Activated naive CD4-positive, alpha-beta T cell treated with anti-CD3 and anti-CD28 coated beads, Interleukin-2, amount 50 U/mL, for 72 hours (primary cell): ENCODE results near the gene RPLP2. TPM values are rescaled to one million over a fixed set of nuclear protein-coding genes. Genes with fewer than 3 reads are reported as not detected.

Experiments used
- ATAC-seq, 2 donors: fragments of 150-1000 bp; cut with Tn5 transposase; 2 replicates each; pipeline ENCODE4 v1.10.0; 2021; ENCODE audit warnings: mild to moderate bottlenecking in 2 of 2, moderate library complexity in 2 of 2
- DNase-seq, 2 donors: peaks; one replicate each; pipeline ENCODE4 v3.0.0; 2021 to 2022; ENCODE audit warnings: low spot score in 2 of 2
- H3K27ac Mint-ChIP-seq, 2 donors: one replicate each; pipeline ENCODE4 v1.8.0; 2022; ENCODE audit warnings: mild to moderate bottlenecking in 2 of 2, mixed read lengths in 2 of 2
- H3K36me3 Mint-ChIP-seq, 2 donors: one replicate each; pipeline ENCODE4 v1.8.0; 2022; ENCODE audit warnings: mixed read lengths in 2 of 2
- H3K9me3 Mint-ChIP-seq, 2 donors: one replicate each; pipeline ENCODE4 v1.8.0; 2022; ENCODE audit warnings: mixed read lengths in 2 of 2
- total RNA-seq, 2 donors: library from RNA; stranded (reverse); gene quantifications; one replicate each; pipeline ENCODE4 v1.2.3, GENCODE V29; 2022

Gene RPLP2
- total RNA-seq, 2 donors from 2014 or later: 3,020 to 3,653 TPM

DNA sequence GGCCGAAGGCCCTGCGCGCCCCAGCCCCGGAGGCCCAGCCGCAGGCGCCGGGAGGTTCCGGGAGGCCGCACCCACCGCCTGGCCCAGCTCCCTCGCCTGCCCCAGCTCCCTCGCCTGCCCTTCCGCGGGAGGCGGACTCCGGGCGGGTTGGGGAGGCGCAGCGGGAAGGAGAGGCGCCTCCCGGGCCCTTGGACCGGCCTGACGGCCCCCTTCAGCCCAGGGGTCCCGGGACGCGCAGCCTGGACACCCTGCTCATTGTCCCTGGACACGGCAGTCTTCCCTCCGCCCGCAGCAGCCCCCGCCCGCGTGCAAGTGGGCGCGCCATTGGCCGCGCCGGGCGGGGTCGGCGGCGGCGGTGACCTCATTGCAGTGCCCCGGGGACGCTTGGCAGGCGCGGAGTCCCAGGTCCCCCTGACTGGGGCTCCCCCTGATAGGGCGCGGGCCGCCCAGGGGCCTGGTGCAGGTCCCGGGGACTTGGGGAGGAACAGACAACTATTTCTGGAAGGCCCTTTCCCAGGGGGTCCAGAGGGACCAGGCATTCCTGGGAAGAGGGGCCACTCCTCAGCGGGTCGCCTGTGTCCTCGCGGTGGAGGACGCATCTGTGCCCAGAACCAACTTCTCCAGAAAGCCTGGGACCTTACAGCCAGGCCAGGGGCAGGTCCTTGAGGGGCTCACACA, 23.5 kb downstream of the RPLP2 start:
- Mint-ChIP-seq H3K9me3 (no peaks in the 10 kb centered on the region), H3K36me3 (no peaks in the 10 kb centered on the region), H3K27ac (no peak overlapping the region)
- ATAC-seq: peak; percentile 27 to 65
- no peak for DNase-seq

DNA sequence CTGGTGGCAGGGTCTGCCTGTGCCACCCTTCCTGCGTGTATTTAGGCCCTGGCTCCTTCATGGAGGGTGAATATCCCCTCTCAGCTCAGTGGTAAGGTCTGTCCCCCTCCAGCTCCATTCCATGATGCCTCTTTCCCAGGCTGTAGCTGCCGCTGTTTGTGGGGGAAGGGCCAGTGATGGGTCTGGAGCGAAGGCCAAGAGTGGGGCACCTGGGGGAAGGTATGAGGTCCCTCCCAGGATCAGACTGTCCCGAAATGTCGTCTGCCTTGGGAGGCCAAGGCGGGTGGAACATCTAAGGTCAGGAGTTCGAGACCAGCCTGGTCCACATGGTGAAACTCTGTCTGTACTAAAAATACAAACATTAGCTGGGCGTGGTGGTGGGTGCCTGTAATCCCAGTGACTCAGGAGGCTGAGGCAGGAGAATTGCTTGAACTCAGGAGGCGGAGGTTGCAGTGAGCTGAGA, 24.1 kb downstream of the RPLP2 start:
- no peaks in the 10 kb centered on the region for H3K36me3 Mint-ChIP-seq
- peak overlapping the region in 1 of 2 donors; percentile 37 for H3K27ac Mint-ChIP-seq
- no peaks in the 10 kb centered on the region for H3K9me3 Mint-ChIP-seq
- ATAC-seq (no peak), DNase-seq (no peak)

DNA sequence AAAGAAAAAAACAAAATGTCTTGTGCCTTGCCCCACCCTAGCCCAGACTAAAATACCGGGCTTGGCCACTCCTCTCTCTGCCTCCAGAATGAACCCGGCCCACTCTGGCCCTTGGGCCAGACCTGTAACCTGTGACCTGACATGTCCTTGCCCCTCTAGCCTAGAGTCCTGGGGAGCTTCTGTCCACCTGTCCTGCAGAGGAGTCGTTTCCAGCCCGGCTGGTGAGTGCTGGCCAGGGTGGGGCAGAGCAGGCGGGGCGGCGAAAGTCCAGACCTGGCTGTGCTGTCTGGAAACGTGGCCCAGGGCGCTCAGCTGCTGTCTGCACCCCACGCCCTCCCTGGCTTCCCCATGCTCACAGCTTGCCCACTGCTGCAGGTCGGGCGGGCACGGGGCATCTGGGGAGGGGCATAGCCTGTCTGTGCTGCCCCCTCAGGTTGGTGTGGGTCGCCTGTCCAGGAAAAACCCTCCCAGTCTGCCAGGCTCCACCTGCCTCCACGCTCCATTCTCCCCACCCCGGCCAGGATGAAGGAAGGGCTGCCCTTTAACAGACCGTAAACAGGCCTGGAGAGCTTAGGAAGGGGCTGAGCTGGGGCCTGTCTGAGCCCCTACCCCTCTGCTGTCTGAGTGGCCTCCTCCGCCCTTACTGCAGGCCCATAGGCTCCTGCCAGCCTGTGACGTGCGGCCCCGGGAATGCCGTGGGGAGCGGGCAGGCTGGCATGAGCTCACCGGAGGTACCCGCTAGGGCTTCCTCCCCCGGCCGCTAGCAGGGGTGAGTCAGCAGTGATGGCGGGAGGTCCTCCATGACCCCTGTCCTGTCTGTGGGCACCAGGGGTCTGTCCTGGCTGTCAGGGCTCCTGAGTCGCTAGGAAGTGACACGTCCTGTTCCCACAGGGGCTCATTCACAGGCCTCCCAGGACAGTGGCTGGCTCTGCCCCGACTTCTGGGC, 24.9 kb downstream of the RPLP2 start:
- Mint-ChIP-seq H3K27ac (no peak overlapping the region), H3K9me3 (no peaks in the 10 kb centered on the region), H3K36me3 (no peaks in the 10 kb centered on the region)
- DNase-seq: no peak
- peak in 1 of 2 donors; percentile 32 for ATAC-seq

DNA sequence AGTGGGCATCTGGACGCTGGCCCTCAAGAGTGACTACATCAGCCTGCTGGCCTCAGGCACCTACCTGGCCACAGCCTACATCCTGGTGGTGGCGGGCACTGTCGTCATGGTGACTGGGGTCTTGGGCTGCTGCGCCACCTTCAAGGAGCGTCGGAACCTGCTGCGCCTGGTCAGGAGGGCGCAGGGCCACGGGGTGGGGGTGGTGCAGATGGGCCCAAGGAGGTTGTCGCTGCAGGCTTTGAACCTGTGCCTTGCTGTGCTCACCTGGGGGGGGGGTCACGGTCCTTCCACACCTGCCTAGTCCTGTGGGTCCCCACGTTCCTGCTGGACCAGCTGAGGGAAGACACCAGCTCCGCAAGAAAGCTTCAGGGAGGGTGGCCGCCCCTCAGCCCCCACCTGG, 26.5 kb downstream of the RPLP2 start:
- H3K9me3 Mint-ChIP-seq: no peaks in the 10 kb centered on the region
- ATAC-seq (no peak), DNase-seq (no peak)
- peaks cover 0 to 9% of the 10 kb centered on the region in 2 donors for H3K36me3 Mint-ChIP-seq
- H3K27ac Mint-ChIP-seq: no peak overlapping the region

DNA sequence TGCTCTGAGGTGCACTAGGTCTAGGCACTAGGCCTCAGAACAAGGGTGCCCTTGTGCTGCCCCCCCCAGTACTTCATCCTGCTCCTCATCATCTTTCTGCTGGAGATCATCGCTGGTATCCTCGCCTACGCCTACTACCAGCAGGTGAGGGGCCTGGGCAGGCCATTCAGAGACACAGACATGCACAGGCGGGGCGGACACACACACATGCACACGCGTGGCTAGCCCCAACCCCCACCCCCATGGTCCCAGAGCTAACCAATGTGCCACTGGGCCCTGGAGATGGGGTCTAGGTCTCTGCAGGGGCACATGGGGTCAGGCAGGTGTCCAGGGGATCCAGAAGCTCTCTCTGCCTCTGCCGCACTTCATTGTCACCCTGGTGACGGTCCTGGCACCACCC, 26.9 kb downstream of the RPLP2 start:
- Mint-ChIP-seq H3K9me3 (no peaks in the 10 kb centered on the region), H3K36me3 (peaks cover 0 to 9% of the 10 kb centered on the region in 2 donors), H3K27ac (no peak overlapping the region)
- ATAC-seq (no peak), DNase-seq (no peak)

DNA sequence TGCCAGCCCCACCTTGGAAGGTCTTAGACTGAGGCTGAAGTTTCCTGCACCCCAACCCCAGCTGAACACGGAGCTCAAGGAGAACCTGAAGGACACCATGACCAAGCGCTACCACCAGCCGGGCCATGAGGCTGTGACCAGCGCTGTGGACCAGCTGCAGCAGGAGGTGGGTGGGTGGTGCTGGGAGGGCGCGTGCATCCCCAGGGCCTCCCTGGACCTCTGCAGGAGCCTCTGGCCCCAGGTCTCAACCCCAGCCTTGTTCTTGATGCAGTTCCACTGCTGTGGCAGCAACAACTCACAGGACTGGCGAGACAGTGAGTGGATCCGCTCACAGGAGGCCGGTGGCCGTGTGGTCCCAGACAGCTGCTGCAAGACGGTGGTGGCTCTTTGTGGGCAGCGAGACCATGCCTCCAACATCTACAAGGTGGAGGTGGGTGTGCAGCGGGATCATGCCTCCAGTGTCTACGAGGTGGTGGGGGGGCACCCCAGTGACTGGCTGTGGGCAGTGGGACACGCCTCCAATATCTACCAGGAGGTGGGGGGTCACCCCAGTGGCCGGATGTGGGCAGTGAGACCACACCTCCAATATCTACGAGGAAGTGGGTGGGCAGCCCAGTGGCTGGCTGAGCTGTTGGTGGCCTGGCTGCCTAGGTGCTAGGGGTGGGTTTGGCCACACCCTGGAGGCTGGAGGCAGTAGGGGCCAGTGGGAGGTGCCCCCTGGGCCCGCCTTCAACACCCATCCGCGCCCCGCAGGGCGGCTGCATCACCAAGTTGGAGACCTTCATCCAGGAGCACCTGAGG, 27.6 kb downstream of the RPLP2 start:
- DNase-seq (no peak), ATAC-seq (no peak)
- H3K27ac Mint-ChIP-seq: peak overlapping the region in 1 of 2 donors; percentile 26
- H3K36me3 Mint-ChIP-seq: peaks cover 0 to 9% of the 10 kb centered on the region in 2 donors
- H3K9me3 Mint-ChIP-seq: no peaks in the 10 kb centered on the region

DNA sequence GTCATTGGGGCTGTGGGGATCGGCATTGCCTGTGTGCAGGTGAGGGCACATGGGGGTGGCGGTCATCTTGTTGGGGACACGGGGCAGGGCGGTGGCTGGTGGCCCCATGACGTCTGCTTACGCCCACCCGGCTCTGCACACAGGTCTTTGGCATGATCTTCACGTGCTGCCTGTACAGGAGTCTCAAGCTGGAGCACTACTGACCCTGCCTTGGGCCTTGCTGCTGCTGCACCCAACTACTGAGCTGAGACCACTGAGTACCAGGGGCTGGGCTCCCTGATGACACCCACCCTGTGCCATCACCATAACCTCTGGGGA, 28.2 kb downstream of the RPLP2 start:
- DNase-seq (no peak), ATAC-seq (no peak)
- Mint-ChIP-seq H3K27ac (peak overlapping the region in 1 of 2 donors; percentile 26), H3K9me3 (no peaks in the 10 kb centered on the region), H3K36me3 (peaks cover 0 to 9% of the 10 kb centered on the region in 2 donors)

DNA sequence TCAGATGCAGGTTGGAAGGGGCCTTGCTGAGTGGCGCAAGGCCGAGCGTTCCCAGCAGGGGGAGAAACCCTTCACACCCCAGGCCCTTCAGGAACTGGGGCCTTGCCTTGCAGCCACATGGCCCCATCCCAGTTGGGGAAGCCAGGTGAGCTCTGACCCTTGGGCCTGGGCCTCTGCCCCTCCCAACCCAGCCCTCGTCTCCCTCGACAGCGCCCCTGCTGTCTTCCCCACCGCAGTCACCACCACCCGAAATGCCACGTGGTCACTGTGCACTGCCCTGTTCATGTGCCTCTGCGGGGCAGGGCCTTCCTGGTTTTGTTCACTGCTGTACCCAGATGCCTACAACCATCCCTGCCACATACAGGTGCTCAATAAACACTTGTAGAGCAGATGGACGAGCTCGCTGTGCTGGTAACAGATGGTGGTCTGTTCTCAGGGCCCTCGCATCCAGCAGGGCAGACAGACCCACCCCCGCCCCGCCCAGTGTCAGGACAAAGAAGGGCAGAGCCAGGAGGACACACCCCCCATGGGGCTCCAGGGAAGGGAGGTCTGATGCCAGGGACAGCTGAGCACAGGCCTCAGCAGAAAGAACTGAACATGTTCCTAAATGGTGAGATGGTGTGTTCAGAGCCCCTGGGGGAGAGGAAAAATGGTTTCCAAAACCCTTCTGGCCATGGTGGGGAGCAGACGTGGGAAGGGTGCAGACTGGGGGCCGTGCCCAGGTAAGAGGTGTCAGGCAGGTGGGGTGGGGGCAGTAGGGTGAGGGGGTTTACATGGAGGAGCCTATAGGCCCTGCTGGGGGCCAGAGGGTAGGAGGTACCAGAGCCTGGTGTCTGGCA, 28.9 kb downstream of the RPLP2 start:
- DNase-seq (no peak), ATAC-seq (no peak)
- peak overlapping the region; percentile 26 to 36 for H3K27ac Mint-ChIP-seq
- peaks cover 0 to 9% of the 10 kb centered on the region in 2 donors for H3K36me3 Mint-ChIP-seq
- no peaks in the 10 kb centered on the region for H3K9me3 Mint-ChIP-seq

DNA sequence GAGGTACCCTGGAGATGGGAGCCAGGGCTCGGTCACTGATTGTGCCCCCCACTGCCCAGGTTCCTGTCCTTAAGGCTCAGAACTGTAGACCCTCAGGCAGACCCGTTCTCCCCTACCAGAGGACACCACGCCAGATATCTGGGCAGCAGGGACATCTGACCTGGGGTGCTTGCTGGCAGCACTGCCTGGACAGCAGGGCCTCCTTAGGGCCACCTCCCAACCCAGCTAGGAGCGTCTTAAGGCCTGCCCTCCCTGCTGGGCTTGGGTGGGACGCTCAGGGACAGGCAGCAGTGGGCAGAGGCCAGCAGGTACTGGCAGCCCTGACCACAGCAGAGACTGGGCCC, 29.5 kb downstream of the RPLP2 start:
- no peaks in the 10 kb centered on the region for H3K9me3 Mint-ChIP-seq
- H3K27ac Mint-ChIP-seq: no peak overlapping the region
- ATAC-seq (no peak), DNase-seq (no peak)
- H3K36me3 Mint-ChIP-seq: peaks cover 0 to 9% of the 10 kb centered on the region in 2 donors

DNA sequence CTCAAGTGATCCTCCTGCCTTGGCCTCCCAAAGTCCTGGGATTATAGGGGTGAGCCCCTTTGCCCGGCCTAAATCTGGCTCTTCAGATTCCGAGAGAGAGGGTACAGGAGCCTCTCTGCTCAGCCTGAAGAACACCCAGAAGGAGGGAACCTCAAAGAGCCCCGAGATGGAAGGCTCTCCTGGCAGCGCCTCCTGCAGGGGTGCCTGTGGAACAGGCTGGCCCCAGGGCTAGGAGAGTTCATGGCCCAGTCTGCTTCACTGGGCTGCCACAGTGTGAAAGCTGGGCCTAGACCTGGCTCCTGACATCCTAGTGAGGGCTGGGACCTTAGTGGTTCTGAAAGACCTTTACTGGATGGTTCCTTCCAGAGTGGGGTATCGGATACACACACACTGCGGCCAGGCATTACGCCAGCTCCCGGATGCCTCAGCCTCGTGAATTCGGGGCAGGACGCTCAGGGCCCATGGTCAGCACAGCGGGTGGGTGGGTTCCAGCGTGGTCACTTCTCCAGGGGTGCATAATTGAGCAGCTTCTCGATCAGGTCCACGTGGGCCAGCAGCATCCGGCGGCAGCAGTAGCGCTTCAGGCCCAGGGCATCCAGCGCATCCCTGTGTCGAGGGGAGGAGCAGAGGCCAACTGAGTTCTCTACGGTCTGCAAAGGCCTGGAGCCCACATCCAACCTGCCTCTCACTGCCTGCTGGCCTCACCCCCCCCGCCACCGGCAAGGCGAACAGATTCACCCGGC, 30.3 kb downstream of the RPLP2 start:
- ATAC-seq (no peak), DNase-seq (no peak)
- H3K9me3 Mint-ChIP-seq: no peaks in the 10 kb centered on the region
- peaks cover 0 to 9% of the 10 kb centered on the region in 2 donors for H3K36me3 Mint-ChIP-seq
- H3K27ac Mint-ChIP-seq: peak overlapping the region; percentile 74 to 79

DNA sequence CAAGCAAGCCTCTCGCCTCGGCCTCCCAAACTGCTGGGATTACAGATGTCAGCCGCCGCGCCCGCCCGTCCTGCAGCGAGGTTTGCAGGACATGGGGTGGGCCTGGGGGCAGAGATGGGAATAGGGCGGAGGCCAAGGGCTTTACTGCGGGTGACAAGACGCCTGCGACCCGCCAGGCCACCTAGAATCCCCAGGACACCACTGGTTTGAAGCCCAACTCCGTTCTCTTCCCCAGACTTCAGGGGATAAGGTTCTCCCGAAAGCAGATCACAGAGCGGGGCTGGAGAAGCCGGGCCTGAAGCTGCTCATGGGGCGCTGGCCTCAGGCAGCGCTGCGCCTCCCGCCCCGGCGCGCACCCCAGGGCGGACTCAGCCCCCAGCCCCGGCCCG, 32.2 kb downstream of the RPLP2 start:
- ATAC-seq: peak; percentile 46 to 50
- Mint-ChIP-seq H3K27ac (peak overlapping the region; percentile 79 to 94), H3K36me3 (peaks cover 0 to 9% of the 10 kb centered on the region in 2 donors), H3K9me3 (no peaks in the 10 kb centered on the region)
- no peak for DNase-seq

DNA sequence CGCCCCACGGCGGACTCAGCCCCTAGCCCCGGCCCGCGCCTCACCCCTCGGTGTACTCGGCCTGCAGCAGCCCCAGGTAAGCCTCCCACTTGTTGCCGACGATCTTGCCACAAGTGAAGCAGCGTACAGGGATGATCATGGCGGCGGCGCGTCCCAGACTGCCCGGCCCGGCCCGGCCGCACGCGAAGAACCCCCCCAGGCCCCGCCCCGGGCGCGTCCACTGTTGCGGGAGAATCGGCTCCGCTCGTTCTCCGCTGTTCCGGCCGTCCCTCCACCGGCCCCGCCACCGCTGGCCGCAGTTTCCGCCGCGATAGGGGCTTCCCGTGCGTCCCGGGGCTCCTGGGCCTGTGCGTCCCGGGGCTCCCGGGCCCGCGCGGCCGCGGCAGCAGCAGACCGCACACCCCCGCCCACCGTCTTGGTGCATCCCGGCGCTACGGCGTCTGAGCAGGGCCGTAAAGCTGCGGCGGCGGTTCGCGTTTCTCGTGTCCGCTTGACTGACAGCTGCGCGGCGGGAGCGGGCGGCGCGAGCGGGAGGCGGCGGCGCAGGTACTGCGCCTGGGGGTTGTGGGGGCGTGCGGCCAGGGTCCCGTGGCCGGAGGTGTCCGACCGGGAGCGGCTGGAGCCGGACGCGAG, 32.7 kb downstream of the RPLP2 start, which contains the start of the genes POLR2L and TSPAN4:
Gene POLR2L, minus strand, starts transcription at position 160 of the 633 bp plus-strand sequence. Its CDS starts 21 bp downstream, at position 139.
Gene TSPAN4, plus strand, starts transcription at position 483 of the 633 bp plus-strand sequence. CDS start 7,453 bp downstream, outside the sequence.
- Mint-ChIP-seq H3K27ac (peak within 1 kb of the TSS; percentile 79 to 94), H3K36me3 (peaks cover 0 to 9% of the 10 kb centered on the region in 2 donors), H3K9me3 (no peaks in the 10 kb centered on the region)
- DNase-seq: peak; percentile 88 to 92
- ATAC-seq: peak; percentile 78 to 79

DNA sequence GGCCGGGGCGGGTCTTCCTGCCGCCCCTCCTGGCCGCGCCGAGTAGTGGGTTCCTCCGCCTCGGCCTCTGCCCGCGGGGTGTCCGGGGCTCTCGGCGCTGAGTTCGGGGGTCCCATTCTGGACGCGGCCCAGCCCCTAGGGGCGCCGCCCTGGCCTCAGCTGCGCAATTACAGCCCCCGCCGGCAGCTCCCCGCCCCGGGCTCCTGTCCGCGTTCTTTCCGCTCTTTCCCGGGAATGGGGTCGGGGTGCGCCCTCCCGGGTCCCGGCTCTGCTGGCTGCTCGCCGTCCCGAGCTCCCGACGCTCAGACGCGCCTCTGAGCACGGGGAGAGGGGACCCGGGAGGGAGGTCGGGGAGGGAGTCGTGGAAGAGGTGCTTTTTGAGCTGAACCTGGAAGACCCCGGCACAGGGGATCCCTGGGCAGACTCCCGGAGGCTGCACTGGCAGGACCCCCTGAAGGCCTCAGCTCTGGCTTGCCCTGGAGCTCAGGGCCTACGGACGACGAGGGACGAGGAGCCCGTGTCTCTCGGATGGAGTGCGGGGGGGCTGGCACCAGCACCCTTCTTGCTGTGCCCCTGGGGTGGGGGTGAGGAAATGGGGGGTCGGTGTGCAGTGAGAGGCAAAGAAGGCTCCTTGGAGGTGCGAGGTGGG, 33.4 kb downstream of the RPLP2 start:
- H3K27ac Mint-ChIP-seq: peak overlapping the region in 1 of 2 donors; percentile 53
- H3K9me3 Mint-ChIP-seq: no peaks in the 10 kb centered on the region
- H3K36me3 Mint-ChIP-seq: peaks cover 0 to 9% of the 10 kb centered on the region in 2 donors
- ATAC-seq: peak in 1 of 2 donors; percentile 7
- no peak for DNase-seq
